Renal cortical epithelial cell (primary cell): ENCODE measurements around the gene TTPAL. TPM values are rescaled to one million over a fixed set of nuclear protein-coding genes. Genes with fewer than 3 reads are reported as not detected.

Experiments used
- DNase-seq: peaks from one replicate; pipeline ENCODE4 v3.0.0-alpha.2; 2011; ENCODE audit warnings: low read depth
- total RNA-seq: library from RNA; depleted of rRNA; stranded (reverse); fragments of >200 nt; gene quantifications from 2 replicates; pipeline ENCODE4 v1.2.3, GENCODE V29; 2014

TTPAL gene
- total RNA-seq, 1 donor from 2014 or later: 19.0 TPM

DNA sequence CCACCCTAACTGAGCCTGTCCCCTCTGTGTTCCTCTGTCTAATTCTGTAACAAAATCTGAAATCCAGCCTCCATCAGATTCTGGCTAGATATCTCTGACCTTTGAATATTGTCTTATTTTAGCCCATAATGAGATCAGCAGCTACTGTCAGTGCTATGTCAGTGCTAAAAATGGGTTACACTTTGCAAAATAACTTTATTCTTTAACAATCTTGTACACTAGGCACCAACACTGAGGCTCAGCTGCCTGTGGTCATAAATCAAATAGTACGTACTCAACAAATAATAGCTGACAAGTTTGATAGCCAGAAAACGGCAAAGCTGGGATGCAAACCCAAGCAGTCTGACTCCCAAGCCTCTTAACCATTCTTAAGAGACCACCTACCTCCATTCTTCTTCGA lies 22.1 kb downstream of the TTPAL start:
- no peak for DNase-seq

DNA sequence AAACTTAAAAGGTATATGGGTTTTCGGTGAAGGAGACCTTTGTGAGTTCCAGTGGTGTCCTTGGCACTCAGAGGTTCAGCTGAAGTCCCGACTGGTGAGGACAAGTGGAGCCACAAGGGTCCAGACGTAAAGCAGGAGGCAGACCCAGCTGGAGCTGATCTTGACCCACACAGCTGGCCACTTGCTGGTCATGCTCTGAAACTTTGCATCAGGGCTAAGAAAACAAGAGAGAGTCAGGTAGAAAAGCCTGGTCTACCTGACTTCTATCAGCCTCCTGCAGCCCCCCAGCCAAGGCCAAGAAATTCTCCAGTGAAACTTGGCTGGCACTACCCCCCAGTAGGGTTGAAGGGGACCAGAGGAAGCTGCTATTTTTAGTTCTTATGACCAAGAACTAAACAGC lies 24.5 kb downstream of the TTPAL start:
- DNase-seq: no peak

DNA sequence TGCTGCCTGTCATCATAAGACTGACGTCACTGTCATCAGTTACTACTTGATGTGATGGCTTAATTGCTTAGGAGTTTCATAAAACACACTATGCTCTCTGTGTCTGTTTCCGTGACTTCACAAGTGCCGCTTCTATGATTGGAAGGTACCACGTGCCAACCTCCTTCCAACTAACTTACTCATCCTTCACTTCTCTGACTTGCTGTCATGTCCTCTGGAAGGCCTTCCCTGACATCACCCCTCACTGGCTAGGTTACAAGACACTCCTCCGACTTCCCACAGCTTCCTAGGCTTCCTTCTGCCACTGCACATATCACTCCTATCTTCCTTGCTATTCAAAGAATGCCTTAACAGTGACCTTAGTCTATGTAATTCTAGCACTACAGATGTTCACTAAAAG lies 25.8 kb downstream of the TTPAL start:
- DNase-seq: no peak

DNA sequence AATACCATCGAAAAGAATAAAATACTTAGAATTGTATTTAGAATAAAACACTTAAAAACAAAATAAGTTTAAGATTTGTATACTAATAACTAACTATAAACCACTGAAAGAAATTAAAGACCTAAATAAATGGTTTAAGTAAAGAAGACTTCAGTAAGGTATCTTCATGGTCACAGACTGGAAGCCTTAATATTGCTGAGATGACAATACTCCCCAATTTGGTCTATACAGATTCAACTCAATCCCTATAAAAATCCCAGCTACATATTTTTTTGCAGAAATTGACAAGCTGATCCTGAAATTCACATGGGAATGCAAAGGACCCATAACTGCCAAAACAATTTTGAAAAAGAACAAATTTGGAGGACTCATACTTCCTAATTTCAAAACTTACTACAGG lies 27.3 kb downstream of the TTPAL start:
- DNase-seq: no peak

DNA sequence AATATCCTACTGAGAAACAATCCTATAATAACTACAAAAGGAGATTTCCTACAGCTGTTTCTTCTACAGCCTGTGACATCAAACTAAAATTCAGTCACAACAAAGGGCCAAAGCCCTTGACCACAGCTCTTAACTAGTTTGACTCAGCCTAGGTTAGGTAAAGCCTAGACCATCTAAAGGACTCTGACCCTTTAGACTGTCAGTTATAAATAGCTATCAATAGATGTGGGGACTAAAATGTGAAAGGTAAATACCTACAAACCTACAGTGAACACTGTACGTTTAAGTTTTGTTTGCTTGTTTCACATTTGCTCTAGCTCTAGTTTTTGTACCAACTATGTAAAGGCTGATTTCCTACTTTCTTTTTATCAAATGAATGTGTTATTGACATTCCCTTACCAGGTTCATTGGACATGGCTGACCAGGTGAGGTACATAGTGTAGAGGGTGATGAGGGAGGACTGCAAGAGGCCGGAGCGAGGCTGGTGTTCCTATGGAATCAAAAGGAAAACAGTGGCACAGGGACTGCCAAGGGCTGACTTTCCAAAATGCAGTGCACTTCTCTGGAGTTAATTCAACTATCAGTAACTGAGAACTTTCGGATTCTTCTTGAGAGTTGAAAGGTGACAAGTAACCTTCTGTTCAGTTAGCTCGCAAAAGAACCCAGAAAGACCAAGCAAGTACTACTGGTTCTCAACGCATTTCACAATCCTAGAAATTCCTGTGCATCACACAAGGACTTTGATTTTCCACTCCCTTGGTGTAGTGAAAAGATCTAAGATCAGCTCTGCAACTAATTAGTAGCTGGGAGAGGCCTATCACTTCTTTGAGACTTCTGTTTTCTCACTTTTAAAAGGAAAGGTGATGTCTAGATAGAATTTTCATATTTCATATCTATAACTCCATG lies 29.0 kb downstream of the TTPAL start:
- no peak for DNase-seq

DNA sequence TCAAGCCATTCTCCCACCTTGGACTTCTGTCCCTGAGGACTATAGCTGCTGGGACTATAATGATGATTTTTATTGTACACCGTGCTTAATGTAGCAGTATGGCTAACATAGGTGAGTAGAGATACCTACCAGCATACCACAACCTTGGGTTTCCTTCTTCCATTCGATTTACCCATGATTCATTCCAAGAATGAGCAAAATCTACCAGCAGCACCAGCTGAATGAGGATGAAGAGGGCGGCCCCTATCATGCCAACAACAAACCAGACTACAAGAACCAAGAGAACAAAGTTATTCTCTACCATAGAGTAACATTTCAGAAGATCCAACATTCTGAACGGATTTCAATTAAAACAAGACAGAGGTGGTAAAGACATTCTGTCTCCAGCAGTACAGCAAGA lies 34.1 kb downstream of the TTPAL start:
- no peak for DNase-seq

DNA sequence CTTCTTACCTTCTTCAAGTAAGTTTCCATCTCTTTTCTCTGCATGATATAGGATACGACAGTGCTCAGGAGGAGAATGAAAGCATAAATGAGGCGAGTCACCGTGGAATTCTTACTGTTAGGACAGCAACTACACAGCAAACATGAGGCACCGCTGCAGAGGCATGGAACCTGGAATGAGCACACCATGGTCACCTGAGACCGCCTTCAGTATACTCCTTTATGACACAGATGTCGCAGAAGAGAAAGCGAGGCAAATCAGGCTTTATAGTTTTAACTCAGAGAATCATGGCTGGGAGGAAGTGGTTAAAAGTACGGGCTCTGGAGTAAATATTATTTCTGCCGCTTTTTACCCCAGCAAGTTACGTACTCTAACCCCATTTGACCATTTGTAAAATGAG lies 38.2 kb downstream of the TTPAL start:
- DNase-seq: no peak

DNA sequence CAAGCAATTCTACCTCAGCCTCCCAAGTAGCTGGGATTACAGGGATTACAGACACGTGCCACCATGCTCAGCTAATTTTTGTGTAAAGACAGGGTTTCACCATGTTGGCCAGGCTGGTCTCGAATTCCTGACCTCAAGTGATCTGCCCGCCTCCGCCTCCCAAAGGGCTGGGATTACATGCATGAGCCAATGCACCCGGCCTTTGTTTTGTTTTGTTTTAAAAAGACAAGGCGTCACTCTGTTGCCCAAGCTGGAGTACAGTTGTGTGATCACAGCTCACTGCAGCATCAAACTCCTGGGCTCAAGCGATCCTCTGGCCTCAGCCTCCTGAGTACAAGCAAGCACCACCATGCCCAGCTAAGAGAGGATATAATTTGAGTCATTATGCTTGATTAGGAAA lies 40.8 kb downstream of the TTPAL start:
- no peak for DNase-seq

DNA sequence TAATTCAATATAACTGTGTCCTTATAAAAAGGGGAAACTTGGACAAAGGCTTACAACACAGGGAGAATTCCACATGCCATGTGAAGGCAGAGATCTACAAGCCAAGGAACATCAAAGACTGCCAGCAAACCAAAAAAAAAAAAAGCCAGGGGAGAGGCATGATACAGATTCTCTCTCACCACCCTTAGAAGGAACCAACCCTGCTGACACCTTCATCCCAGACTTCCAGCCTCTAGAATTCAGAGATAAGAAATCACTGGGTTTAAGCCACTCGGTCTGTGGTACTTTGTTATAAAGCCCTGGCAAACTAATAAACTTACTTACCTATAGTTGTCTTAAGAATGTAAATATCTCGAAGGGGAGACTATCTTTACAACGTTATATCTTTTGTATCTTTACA lies 41.8 kb downstream of the TTPAL start:
- no peak for DNase-seq

DNA sequence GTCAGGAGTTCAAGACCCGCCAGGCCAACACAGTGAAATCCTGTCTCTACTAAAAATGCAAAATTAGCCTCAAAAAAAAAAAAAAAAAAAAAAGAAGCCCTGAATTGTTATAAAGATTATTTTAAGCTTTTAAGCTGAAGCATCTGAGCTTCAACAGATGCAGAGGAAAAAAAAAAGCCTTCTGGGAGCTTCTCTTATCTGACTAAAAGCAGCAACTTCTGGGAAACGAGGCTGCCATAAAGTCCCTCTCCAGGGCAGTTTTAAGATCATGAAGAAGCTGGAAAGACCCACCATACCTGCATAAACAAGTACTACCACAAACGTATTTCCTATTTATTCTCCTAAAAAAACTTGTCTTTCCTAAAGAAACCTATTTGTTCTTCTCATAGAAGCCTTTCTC lies 42.6 kb downstream of the TTPAL start:
- DNase-seq: no peak

DNA sequence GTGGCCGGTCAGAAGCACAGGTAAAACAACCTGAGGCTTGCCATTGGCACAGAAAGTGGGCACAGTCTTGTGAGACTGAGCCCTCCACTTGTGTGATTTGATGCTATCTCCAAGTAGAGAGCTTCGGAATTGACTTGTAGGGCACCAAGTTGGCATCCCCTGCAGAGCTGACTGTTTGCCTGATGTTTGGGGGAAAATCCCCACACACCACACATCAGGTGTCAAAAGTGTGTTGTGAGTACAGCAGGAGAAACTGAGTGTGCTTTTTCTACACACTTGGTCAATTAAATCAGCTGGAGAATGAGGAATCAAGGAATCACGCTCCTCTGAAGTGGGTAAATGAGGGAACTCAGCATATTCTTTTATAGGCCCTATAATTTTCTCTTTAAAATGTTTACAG lies 45.2 kb downstream of the TTPAL start:
- no peak for DNase-seq

DNA sequence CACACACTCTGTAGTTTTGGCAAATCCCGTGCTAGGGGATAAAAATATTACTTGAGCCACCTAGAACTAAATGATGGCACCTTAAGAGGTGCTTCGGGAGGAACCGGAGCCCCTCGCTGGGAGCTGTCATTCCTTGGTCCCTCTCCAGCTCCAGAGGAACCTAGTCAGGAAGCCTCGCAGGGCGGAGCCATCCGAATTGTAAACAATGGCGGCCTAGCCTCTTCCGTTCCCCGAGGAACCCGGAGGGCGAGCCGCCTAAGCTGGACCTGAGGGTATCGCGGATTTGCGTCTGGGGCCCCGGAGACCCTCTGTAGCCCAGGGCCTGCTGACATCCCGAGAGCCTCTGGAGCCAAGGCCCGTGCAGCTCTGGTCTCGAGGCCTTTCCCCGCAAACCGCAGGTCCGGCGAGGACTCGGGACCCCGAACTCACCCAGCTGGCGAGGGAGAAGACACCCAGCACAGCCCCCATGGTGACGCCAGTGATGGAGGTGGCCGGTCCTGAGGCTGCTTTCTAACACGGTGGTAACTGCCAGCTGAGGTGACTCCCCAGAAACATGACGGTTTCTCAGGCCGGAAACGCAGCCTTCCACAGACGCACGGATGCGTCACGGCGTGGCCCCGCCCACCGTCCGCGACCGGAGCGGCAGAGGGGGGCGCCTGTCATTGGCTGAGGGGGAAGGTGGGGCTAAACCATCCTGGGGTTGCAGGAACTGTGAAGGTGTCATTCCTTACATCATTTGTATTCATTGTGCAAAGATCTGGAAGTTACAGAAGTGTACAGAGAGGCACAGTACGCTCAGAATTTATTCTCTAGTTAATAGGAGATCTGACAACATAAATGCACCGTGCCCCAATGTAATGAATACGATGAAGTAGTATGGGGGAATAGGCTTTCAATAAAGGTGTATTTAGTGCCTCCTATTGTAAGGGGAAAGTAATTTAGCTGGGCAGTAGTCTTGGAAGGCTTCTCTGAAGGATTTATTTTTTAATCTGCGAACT lies 46.1 kb downstream of the TTPAL start, which contains the start of gene SERINC3:
Gene SERINC3, minus strand, starts transcription at position 587 of the 998 bp plus-strand sequence. Its CDS starts 119 bp downstream, at position 468.
- peak; percentile 88 for DNase-seq

DNA sequence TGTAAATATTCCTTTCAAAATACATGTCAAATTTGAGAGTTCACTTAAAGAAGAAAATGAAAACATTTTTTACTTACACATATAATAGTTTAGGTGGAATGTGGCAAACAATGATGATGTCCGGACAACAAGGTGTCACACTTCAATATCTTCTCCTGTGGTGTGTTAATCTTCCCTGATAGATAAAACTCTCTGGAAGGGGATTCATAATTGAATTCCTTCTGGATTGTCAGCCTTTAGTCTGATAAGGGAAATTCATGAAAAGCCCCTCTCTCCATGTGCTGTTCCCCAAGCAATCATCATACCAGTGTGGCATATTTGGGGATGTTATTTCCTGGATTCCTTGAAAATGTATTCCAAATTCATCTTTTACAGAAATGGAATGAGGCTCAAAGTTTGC lies 47.2 kb downstream of the TTPAL start:
- no peak for DNase-seq

DNA sequence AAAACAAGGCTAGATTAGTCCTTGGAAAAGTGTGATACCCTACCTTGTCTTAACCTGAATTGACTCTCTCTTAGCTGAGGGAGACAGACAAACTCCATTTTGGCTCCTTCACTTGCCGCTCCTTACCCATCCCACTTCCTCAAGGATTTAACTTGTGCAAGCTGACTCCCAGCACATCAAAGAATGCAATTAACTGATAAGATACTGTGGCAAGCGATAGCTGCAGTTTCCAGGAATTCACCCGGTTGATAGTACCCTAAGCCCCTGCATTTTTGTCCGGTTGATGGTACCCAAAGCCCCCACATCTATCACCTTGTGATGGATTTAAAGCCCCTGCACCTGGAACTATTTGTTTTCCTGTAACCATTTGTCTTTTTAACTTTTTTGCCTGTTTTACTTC lies 48.1 kb downstream of the TTPAL start:
- DNase-seq: no peak

DNA sequence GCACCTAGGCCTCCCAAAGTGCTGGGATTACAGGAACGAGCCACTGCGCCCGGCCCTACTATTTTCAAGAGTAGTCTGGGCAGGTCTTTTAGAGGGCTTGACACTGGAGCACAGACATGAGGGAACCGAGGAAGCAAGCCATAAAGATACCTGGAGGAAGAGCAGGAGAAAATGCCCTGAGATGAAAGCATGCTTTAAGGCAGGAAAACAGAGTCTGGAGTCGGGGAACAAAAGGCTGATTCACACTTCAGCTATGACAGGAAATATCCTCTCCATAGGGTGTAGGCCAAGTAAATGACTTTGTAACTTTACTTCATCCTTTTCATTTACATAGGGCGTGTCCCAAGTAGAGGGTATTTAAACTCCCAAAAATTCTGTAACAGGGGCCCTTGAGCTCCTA lies 50.5 kb downstream of the TTPAL start:
- DNase-seq: peak; percentile 44

DNA sequence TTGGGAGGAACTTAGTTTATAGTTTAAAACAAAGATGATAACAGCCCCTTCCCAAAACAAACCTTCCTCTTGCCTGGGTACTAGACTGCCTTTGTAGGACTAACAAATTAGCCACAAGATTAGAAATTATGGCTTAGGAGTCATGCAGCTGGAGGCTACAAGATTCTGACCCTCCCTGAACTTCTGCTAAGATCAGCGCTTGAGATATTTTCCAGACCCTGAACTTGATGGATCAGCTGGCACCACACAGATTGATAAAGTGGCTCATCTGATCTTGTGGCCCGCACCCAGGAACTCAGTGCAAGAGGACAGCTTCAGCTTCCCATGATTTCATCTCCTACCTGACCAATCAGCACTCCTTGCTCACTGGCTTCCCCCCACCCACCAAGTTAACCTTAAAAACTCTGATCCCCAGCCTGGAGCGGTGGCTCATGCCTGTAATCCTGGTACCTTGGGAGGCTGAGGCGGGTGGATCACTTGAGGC lies 52.1 kb downstream of the TTPAL start:
- no peak for DNase-seq

DNA sequence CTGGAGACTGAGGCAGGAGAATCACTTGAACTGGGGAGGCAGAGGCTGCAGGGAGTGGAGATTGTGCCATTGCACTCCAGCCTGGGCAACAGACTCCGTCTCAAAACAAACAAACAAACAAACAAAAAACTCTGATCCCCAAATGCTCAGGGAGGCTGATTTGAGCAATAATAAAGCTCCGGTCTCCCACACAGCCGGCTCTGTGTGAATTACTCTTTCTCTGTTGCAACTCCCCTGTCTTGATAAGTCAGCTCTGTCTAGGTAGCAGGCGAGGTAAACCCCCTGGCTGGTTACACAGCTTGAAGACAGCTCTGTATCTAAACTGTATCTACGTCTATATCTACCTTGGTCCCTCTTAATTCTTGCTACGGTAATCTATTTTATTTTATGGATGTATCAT lies 52.6 kb downstream of the TTPAL start:
- DNase-seq: no peak

DNA sequence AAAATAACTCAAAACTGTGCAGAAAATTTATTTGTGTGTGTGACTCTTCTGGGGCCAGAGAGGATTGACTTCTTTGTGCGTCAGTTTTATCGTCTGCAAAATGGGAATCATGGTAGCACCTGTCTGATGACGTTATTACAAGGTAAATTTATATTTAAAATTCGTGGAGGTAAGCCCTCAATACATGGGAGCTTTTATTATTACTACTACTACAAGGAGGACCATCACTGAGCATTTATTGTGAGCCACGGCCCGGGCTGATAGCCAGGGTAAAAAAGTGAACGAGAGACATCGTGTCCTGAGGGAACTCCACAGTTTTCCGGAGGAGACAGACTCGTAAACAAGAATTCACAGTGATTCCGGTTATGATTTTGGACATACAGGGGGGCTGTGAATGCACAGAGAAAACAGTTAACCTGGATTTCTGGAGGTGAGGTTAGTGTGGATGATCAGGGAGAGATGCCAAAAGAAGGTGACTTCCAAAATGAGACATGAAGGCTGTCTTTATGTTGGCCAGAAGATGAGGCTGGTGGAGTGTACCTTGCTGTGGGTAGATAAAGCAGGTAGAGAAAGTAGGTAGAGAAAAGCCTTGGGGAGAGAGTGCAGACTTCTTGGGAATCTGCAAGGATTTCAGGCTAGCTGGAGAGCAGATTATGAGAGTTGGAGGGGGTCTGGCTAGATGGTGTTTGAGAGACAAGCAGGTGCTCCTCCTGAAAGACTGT lies 56.7 kb downstream of the TTPAL start:
- no peak for DNase-seq

DNA sequence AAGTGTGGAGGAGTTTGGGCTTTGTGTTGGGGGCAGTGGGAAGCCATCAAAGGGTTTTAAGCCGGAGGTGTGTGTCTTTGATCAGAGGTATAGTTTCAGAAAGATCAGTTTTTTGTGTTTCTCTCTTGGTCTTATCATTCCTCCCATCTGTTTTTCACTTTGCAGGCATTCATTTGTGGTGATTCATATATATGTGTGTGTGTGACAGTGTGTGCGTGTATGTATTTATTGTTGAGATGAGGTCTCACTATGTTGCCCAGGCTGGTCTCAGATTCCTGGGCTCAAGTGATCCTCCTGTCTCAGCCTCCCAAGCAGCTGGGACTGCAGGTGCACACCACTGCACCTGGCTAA lies 57.3 kb downstream of the TTPAL start:
- no peak for DNase-seq

DNA sequence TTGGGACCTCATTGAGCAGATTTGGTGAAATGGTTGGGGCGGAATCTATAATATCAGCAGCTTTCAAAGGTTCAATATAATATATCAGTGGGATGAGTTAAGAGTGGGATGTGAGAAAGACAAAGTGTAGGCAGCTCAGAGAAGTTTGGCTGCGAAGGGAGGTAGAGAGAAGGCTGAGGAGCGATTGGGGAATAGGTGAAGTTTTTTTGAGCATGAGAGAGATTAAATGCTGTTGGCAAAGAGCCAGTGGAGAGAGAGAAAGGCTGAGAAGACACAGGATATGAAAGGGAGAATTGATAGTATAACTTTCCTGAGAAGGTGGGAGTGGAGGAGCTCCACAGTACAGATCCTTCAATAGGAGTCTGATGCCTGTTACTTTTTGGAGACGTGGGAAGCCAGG lies 58.3 kb downstream of the TTPAL start:
- no peak for DNase-seq

DNA sequence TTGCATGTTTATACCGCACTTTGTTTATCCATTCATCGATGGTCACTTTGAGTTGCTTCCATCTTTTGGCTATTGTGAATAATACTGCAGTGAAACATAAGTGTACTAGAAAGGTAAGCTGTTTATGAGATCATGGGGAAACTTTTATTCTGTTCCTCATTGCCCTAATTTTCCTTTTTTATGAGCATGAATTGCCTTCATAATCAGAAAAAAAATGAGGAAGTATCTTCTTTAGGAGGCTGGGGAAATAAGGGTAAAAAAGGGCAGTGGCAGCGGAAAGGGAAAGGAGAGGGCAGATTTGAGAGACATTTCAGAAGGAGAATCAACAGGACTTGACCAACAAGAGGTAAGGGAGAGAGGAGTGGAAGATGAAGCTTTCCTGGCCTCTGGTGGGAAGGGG lies 60.5 kb downstream of the TTPAL start:
- no peak for DNase-seq

DNA sequence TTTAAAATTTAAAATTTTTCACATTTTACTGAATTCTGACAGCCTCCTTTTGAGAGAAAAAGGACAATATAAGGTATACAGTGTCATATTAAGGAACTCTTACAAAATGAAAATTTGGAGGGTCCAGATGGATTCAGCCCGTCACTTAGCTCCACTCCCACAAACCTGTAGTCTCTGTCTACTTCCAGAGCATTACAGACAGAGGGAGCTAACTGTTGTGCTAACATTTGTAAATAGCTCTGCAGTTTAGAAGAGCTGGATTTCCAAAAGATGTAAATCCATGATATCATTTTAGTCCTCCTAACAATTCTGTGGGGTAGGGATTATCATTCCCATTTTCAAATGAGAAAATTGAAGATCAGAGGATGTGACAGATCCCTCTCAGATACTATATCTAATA lies 62.3 kb downstream of the TTPAL start:
- DNase-seq: no peak
